ENCODE results near the gene NUP98. TPM values are rescaled to one million over a fixed set of nuclear protein-coding genes. Genes with fewer than 3 reads are reported as not detected.

Gene NUP98
- total and polyA plus RNA-seq, 2 of the 13 experiments (the other 11 are each of a cell fraction or from before 2014, with no cell fraction given): 76.6 to 85.3 TPM

DNA sequence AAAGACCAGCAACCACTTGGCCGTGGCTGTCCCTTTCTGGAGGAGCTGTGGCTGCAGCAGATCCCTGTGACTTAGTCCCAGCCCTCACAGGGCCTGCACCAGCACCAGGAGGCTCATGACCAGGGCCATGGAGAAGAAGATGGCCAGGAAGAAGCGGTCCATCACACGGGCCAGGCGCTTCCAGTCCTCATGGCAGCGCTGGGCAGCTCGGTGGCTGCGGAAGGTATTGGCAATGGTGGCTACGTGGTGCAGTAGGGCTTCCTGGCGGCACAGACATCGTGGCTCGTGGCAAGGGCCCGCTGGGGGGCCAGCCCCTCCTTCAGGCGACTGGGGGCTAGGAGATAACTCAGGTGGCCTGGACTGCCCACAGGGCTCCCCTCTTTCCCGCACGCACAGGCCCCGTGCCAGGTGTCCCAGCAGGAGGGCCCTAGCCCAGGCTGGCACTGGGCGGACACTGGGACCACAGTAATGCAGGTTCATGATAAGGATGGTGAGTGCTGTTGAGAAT, 131.3 kb downstream of the NUP98 start (continued):
- no peak for TF ChIP-seq JDP2 (CRISPR knock-in tag; IDR thresholded peaks at IDR 0.05; ENCODE audit: borderline replicate concordance)
- TF ChIP-seq, protein P1, sequence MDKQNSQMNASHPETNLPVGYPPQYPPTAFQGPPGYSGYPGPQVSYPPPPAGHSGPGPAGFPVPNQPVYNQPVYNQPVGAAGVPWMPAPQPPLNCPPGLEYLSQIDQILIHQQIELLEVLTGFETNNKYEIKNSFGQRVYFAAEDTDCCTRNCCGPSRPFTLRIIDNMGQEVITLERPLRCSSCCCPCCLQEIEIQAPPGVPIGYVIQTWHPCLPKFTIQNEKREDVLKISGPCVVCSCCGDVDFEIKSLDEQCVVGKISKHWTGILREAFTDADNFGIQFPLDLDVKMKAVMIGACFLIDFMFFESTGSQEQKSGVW (CRISPR knock-in tag; IDR thresholded peaks at IDR 0.05; ENCODE audit: borderline replicate concordance): no peak

DNA sequence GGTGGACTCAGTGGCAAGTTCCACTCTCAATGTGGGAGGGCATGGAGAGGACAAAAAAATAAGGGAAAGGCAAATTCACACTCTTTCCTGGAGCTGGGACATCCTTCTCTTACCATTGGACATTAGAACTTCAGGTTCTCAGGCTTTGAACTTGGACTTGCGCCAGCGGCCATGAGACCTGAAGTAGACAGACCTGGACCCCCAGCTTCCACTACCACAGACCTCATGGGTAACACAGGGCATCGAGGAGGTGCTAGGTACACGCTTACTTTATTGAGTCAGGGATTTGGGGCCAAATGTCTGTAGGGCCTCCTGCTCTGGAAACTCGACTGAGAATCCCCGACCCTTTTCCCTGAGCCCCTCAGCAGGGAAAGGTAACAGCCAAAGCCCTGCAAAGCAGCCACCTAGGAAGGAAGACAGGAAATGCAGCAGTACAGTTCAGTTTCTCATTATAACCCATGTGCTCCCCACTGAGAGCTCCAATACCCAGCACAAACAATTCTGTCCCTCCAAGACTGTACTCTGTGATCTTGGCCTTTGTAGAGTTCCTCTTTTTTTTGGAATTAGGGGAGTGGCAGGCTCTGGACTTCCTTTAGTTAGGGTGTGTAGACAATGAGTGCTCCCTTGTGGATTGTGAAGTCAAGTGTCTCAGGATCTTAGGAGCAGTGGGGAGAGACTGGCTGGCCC, 131.9 kb downstream of the NUP98 start:
- in situ Hi-C loops (cut with HindIII; ENCODE audit: extremely low pct_ligation_motif_present, low pct_unique_long_range_greater_than_20kb): no loop called here
- Histone ChIP-seq H3K79me2 (ENCODE audit: insufficient read depth, low read length) (no peaks in the 10 kb centered on the region), H3K9me3 (ENCODE audit: low read length) (no peaks in the 10 kb centered on the region), H3K9ac (ENCODE audit: insufficient read depth, low read depth, low read length) (no peak overlapping the region), H3K4me3 (replicated peaks in 1 of 3; ENCODE audit: insufficient read depth in 1 of 3, low read depth in 2 of 3, low read length in 3 of 3) (no peak overlapping the region), H3K27ac (ENCODE audit: extremely low read length, insufficient read depth, low read length) (no peak overlapping the region), H3K36me3 (replicated peaks in 1 of 2; ENCODE audit: control insufficient read depth in 1 of 2, insufficient read depth in 2 of 2, low read length in 2 of 2) (peaks cover 0 to 1% of the 10 kb centered on the region in 2 experiments; a peak in 3 of 5 replicates), H3K4me1 (ENCODE audit: insufficient read depth, low read length) (no peaks in the 10 kb centered on the region), H4K20me1 (ENCODE audit: insufficient read depth, low read length) (no peaks in the 10 kb centered on the region), H2AFZ (ENCODE audit: low read length) (no peak overlapping the region), H3K27me3 (ENCODE audit: control insufficient read depth in 1 of 2, insufficient read depth in 2 of 2, low read length in 2 of 2) (peaks cover 1 to 9% of the 10 kb centered on the region in 2 experiments; a peak in 1 of 5 replicates), H3K4me2 (ENCODE audit: low read depth, low read length) (no peak overlapping the region)
- ChIA-PET CTCF (ENCODE audit: low intra/inter-chr PET ratio, low total read pairs) (no interaction called here), POLR2A (no interaction called here)
- WGBS (ENCODE audit: low lambda C conversion rate): 68% methylated on average over 6 of the region's 6 CpGs
- intact Hi-C loops (cut with micrococcal nuclease; ENCODE audit: unreplicated experiment): no loop called here
- ATAC-seq (no peak), DNase-seq (ENCODE audit: low spot score) (no peak), FAIRE-seq (no peak)
- no peak for TF ChIP-seq THYN1 (CRISPR knock-in tag; IDR thresholded peaks at IDR 0.05; ENCODE audit: borderline replicate concordance, low read depth)
- no peak for TF ChIP-seq SMAD9 (CRISPR knock-in tag; IDR thresholded peaks at IDR 0.05)
- no peak for TF ChIP-seq CAMTA2 (CRISPR knock-in tag; IDR thresholded peaks at IDR 0.05; ENCODE audit: borderline replicate concordance)
- TF ChIP-seq ZNF660 (CRISPR knock-in tag; IDR thresholded peaks at IDR 0.05; ENCODE audit: borderline replicate concordance, low read depth): no peak
- TF ChIP-seq ZNF557 (CRISPR knock-in tag; IDR thresholded peaks at IDR 0.05): no peak
- TF ChIP-seq, protein P2, sequence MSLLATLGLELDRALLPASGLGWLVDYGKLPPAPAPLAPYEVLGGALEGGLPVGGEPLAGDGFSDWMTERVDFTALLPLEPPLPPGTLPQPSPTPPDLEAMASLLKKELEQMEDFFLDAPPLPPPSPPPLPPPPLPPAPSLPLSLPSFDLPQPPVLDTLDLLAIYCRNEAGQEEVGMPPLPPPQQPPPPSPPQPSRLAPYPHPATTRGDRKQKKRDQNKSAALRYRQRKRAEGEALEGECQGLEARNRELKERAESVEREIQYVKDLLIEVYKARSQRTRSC (CRISPR knock-in tag; IDR thresholded peaks at IDR 0.05; ENCODE audit: low read depth): no peak
- no peak for TF ChIP-seq RXRA (CRISPR knock-in tag; IDR thresholded peaks at IDR 0.05)
- TF ChIP-seq, protein P3, sequence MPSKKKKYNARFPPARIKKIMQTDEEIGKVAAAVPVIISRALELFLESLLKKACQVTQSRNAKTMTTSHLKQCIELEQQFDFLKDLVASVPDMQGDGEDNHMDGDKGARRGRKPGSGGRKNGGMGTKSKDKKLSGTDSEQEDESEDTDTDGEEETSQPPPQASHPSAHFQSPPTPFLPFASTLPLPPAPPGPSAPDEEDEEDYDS (CRISPR knock-in tag; IDR thresholded peaks at IDR 0.05): no peak
- TF ChIP-seq ZNF496 (CRISPR knock-in tag; IDR thresholded peaks at IDR 0.05; ENCODE audit: insufficient replicate concordance): no peak
- TF ChIP-seq, protein P4, sequence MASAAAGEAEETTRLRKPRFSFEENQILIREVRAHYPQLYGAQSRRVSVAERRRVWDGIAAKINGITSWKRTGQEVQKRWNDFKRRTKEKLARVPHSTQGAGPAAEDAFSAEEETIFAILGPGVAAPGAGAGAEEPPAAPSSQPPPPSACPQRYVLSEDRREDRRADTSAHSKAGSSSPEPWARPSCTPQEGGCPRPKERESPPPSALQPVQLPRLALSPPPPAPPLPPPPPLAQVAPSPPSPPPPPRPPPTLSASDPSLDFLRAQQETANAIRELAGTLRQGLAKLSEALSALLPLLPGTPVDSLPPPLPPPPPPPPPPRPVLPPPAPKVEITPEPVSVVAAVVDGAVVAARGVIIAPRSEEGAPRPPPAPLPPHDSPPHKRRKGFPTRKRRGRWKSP (CRISPR knock-in tag; IDR thresholded peaks at IDR 0.05): no peak
- TF ChIP-seq, protein P5, sequence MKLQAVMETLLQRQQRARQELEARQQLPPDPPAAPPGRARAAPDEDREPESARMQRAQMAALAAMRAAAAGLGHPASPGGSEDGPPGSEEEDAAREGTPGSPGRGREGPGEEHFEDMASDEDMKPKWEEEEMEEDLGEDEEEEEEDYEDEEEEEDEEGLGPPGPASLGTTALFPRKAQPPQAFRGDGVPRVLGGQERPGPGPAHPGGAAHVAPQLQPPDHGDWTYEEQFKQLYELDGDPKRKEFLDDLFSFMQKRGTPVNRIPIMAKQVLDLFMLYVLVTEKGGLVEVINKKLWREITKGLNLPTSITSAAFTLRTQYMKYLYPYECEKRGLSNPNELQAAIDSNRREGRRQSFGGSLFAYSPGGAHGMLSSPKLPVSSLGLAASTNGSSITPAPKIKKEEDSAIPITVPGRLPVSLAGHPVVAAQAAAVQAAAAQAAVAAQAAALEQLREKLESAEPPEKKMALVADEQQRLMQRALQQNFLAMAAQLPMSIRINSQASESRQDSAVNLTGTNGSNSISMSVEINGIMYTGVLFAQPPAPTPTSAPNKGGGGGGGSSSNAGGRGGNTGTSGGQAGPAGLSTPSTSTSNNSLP (IDR thresholded peaks at IDR 0.05; ENCODE audit: low read depth, low read length): no peak
- TF ChIP-seq ZNF232 (CRISPR knock-in tag; IDR thresholded peaks at IDR 0.05; ENCODE audit: borderline replicate concordance): no peak
- TF ChIP-seq CBX1 (IDR thresholded peaks at IDR 0.05; ENCODE audit: low read depth): no peak
- no peak for TF ChIP-seq RBFOX2 (IDR thresholded peaks at IDR 0.05; ENCODE audit: low read depth, low read length)
- no peak for TF ChIP-seq IRF2 (CRISPR knock-in tag; IDR thresholded peaks at IDR 0.05)
- no TSS peak for BruUV-seq (replicated peaks)
